GM11168 (cell line): ENCODE data around the gene MICOS13.

Experiments used
- in situ Hi-C: fragments of 300-500 bp; cut with MboI; formaldehyde crosslinking; loops from one replicate; pipeline ENCODE4 v1.12.0; 2022; ENCODE audit warnings: low sequenced_read_pairs; ENCODE audit not compliant: unreplicated experiment

Gene MICOS13, protein sequence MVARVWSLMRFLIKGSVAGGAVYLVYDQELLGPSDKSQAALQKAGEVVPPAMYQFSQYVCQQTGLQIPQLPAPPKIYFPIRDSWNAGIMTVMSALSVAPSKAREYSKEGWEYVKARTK

DNA sequence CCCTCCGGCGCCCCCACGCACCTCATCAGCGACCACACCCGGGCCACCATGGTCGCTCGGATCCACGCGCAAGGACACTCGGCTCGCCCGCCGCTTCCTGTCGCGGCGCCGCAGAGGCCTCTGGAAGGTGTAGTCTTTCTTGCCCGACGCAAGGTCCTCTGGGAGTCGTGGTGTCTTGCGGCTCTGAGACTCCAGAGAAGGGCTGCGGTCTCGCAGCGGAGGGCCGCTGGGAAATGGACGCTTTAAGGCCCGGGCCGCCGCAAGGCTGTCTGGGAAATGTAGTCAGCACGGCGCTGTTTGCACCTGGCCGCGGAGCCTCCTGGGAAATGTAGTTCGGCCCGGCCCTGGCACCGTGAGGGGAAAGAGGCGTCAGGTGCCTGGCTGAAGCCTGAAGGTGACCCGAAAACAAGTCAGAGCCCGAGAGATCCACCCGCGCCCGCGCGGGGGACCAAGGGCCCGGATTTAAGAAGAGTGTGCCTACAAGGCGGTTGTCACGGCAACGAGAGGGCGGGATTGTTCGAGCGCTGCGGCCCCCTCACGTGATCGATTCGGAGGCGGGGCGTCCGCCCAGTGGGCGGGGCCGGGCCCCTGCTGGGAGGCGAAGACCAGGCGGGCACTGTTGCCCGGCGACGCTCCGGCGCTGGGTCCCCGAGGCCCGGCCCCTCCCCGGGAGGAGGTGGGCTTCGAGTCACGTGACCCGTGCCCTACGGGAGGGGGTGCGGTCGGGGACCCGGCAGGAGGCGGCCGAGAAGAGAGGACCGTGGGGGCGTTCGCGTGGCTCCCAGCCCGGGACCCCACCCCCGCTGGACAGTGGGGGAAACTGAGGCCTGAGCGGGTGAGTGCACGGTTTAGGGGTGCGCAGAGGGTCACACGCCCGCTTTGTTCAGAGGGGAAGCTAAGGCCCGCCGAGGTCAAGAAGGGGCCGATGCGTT, at the start of gene MICOS13, which contains the start of gene HSD11B1L:
Gene MICOS13, minus strand, starts transcription at position 80 of the 932 bp plus-strand sequence. Its CDS starts 30 bp downstream, at position 50.
Gene HSD11B1L, plus strand, starts transcription at position 591 of the 932 bp plus-strand sequence. CDS start 3,806 bp downstream, outside the sequence.
- in situ Hi-C loops, result no loop called here

DNA sequence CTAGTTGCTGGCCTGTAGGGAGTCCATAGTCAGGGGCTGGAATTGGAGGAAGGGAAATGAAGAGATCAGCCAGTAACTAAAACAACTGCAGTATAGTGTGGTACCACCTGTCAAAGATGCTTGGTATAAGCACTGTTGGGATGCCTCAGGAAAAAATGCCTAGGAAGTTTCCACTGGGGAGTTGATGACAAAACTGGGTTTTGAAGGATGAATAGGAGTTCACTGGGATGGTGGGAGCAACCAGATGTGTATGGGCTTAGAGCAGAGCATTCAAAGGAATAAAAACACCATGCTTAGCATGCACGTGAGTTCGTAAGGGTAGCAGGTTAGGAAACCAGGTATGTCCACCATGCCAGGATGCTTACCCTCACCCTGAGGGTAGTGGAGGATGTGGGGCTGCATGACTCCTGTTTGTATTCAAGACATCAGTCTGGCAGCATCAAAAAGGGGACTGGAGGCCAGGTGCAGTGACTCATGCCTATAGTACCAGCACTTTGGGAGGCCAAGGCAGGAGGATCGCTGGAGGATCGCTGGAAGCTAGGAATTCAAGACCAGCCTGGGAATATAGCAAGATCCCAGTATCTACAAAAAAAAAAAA, 47.2 kb upstream of the MICOS13 start:
- in situ Hi-C loops, result no loop called here

- in situ Hi-C loops, result no loop called here
Measured at GRCh38 chr19:5719961-5720790, 39.9 kb upstream of the MICOS13 start, which contains the start of the genes CATSPERD and LONP1. Gene CATSPERD, plus strand, starts transcription at chr19:5720637. Its CDS starts 101 bp downstream, at chr19:5720738. Gene LONP1, minus strand, starts transcription at chr19:5720146. Its CDS starts 14 bp downstream, at chr19:5720132.

DNA sequence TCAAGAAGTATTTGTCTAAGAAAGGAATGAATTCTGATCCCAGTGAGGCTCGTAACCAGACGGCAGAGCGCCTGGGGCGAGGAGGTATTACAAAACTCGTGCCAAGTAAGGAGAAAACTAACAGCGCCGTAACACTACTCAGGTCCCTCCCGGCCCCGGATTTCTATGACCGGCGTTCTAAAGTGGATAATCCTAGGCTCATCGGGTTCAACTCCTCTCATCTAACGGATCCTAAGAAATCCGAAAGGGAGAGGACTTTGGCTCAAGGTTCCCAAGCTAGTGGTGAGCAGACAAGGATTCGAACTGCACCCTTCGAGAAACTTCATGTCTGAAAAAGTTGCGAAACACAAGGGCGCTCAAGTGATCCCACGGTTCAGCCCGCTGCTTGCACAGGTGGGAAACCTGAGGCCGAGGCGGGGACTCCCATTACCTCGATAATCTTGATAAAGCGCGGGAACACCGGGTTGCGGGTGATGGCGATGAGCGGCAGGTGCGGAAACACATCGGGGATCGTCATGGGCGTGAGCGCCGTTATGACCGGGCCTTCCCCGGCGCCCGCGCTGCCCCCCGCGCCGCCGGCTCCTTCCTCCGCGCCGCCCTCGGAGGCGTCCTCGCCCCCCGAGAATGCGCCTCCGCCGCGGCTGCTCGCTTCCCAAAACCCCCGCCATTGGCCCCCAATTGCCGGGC, 39.1 kb upstream of the MICOS13 start:
- in situ Hi-C loops, result no loop called here

- in situ Hi-C loops, result no loop called here
Measured at GRCh38 chr19:5718579-5719273, 38.4 kb upstream of the MICOS13 start.

DNA sequence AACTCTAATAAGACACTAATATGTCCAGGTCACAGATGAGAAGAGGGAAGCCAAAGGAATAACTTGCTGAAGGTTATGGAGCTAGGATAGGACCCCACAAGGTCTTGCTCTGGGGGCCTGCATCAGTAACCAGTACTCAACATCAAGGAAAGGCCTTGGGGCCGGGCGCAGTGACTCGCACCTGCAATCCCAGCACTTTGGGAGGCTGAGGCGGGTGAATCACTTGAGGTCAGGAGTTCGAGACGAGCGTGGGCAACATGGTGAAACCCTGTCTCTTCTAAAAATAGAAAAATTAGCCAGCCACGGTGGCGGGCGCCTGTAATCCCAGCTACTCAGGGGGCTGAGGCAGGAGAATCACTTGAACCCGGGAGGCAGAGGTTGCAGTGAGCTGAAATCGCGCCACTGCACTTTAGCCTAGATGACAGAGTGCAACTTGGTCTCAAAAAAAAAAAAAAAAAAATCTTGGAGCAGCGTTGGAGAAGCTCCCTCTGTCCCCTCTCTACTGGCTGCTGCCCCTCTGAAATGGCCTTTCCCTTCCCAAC, 37.8 kb upstream of the MICOS13 start:
- in situ Hi-C loops, result no loop called here

DNA sequence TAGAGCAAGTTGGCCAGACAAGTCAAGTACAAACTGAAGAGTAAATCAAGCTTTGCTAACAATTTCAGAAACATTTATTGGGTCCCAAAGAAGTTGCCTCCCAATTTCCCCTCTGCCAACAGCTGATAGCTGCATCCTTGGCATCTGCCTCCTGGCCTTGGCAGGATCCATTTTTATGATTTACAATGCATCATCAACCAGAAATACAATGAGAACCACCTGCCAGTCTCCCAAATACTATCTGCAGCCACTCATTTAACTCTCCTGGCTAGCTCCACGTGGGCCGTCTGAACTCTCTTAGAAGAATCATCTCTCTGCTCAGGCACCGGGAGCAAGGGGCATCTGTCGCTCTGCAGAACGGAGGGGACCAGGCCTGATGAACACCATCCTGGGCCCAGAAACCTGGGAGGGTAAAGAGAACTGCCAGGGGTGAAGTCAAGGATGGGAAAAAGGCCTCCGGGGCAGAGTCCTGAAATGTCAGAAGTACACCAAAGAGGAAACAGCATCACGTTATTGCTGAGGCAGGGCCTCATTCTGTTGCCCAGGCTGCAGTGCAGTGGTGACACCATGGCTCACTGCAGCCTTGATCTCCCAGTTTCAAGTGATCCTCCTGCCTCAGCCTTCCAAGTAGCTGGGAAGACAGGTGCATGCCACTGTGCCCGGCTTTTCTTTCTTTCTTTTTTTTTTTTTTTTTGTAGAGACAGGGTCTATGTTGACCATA, 37.1 kb upstream of the MICOS13 start:
- in situ Hi-C loops, result no loop called here

DNA sequence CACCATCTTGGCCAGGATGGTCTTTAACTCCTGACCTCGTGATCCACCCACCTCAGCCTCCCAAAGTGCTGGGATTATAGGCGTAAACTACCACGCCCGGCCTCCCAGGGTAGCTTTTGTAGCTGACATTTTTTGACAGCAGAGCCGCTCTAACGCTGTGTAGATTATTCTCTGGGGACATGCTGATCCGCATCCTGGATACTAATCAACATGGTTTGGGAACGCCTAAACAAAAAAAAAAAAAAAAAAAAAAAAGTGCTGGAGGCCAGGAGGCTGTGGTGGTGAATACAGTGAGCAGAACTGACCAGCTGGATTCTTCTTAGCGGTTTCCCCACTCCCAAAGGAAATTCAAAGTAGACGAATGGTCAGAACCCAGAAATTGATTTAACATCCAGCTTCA, 34.5 kb upstream of the MICOS13 start:
- in situ Hi-C loops, result no loop called here

- in situ Hi-C loops, result no loop called here
Measured at GRCh38 chr19:5713228-5713627, 32.9 kb upstream of the MICOS13 start.

- in situ Hi-C loops, result no loop called here
Measured at GRCh38 chr19:5711713-5712161, 31.4 kb upstream of the MICOS13 start.

DNA sequence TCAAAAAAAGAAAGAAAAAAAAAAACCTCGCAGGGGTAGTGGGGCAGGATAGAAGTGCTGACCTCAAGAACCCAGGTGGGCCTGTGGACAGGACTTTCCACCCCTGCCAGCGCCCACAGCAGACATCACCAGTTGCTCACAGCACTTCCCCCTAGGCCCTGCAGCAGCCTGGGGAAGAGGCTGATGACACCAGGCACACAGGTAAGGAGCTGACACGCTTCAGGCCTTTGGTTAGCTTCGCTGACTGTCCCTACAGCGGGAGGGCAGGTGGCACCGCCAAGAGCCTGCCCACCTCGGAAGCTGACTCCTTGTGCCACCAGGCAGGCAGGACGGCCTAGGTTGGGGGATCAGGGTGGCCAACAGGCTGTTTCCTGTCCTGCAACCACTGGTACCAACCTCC, 30.7 kb upstream of the MICOS13 start:
- in situ Hi-C loops, result no loop called here

DNA sequence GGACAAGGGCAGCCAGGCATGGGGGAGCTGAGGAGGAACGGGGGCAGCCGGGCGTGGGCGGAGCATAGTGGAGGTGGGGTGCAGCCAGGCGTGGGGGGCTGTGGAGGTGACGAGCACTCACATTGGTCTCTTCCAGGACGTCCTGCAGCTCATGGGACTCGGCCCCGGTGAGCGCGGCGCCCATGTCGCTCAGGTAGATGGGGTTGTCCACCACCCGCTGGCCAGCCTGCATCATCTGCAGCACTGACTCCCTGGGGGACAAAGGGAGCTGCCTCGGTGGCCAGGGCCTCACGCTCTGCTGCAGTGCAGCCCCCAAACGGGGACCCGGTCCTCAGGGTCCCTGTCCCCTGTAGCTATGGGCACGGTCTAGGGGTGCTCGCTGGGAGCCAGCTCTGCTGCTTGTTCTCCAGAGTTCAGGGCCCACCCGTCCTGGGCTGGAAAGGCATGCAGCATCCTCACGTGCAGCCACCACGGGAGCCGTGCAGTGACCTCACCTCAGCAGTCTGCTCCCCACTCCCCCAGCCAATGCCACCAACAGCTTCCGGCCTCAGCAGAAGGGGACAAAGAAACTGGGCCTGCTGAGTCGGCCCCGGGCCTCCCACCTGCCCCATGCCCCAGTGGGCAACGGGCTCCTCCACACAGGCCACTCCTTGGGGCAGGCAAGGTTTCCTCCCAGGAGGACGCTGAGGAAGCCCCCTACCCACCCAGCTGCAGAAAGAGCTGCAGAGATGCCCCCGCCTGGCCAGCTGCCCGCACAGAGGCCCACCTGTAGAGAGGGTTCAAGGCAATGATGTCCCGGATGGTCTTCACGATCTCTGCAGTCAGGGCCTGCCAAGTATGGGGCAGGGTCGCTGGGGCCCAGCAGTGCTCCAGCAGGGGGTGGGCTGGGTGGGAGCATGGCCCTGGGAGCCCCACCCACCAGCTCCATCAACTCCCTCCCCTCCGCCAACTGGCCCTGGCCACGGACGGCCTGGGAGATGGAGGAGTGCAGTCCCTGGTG, 27.6 kb upstream of the MICOS13 start:
- in situ Hi-C loops, result no loop called here

DNA sequence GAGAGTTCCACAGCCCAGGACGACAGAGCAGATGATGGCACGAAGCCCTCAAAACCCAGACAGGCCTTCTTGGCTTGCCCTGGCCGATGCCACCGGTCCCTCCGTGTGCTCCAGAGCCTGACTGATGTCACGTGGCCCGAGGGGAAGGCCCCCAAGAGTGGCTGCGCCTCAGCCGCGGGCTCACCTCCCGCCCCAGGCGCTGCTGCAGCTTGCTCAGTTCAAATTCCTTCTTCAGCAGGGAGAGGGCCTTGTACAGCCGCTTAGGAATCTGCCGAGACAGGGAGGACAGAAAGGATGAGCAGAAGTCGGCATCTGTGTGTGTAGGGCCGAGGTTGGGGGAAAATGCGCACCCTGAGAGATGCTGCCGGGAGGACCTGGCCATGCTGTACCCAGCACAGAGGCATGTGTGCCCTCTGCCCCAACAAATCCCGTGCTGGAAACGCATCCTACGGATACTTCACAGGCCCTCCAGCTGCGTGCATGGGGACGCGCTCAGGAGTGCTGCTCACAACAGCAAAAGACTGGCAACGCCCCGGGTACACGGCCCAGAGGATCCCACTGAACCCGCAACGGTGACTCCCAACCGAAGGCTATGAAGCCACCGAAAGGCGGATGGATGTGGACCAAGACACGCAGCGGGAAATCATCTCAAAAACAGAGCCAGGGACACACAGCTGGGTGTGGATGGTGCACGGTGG, 26.7 kb upstream of the MICOS13 start:
- in situ Hi-C loops, result no loop called here

GRCh38 chr19:5705552-5705951, 25.2 kb upstream of the MICOS13 start:
- in situ Hi-C loops, result no loop called here

GRCh38 chr19:5703819-5704818, 23.8 kb upstream of the MICOS13 start:
- in situ Hi-C loops, result no loop called here
